Measurements from ENCODE around the gene OSBPL1A.

- TF ChIP-seq, protein P1, sequence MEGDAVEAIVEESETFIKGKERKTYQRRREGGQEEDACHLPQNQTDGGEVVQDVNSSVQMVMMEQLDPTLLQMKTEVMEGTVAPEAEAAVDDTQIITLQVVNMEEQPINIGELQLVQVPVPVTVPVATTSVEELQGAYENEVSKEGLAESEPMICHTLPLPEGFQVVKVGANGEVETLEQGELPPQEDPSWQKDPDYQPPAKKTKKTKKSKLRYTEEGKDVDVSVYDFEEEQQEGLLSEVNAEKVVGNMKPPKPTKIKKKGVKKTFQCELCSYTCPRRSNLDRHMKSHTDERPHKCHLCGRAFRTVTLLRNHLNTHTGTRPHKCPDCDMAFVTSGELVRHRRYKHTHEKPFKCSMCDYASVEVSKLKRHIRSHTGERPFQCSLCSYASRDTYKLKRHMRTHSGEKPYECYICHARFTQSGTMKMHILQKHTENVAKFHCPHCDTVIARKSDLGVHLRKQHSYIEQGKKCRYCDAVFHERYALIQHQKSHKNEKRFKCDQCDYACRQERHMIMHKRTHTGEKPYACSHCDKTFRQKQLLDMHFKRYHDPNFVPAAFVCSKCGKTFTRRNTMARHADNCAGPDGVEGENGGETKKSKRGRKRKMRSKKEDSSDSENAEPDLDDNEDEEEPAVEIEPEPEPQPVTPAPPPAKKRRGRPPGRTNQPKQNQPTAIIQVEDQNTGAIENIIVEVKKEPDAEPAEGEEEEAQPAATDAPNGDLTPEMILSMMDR (IDR thresholded peaks at IDR 0.05), result no peak
- TF ChIP-seq POLR2A (IDR thresholded peaks at IDR 0.05), result no peak
Measured at GRCh38 chr18:24198461-24198860, 199.2 kb downstream of the OSBPL1A start.

All from lower leg skin (tissue), 3 donors.